ENCODE measurements around the gene IRF6.
A peak's percentile ranks its signal among the peaks of the same experiment; 100 is the strongest.

IRF6 gene

DNA sequence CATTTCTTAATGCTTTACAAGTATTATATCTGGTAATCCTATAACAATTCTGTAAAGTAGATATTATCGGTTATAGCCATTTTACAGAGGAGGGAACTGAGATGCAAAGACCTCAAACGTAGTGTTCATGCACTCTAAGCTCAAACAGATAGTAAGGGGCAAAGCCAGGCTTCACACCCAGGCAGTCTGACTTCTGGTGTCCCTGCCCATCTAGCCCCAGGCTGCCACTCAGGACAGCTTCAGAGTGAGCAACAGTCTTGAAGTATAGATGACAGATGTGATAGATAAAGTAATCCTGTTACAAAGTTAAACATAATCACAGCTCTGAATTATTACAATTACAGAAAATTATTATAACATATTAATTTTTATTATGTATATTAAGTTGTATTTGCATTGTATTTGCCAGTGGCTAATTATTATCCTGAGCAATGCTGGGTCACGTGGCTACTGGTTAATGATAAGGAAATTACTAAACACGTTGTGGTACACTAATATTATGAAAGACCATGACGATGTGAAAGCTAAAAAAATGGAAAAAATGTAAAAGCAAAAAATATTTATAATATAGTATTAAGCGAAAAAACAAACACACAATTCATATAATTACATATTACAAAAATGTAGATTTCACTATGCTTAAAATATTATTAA is 56.1 kb downstream of the IRF6 start:
- no peak for DNase-seq (ENCODE audit: low read depth)
- H3K4me3 ChIP-seq (ENCODE audit: control insufficient read depth, low read depth, low read length) = no peak overlapping the region
- TF ChIP-seq, protein P1, sequence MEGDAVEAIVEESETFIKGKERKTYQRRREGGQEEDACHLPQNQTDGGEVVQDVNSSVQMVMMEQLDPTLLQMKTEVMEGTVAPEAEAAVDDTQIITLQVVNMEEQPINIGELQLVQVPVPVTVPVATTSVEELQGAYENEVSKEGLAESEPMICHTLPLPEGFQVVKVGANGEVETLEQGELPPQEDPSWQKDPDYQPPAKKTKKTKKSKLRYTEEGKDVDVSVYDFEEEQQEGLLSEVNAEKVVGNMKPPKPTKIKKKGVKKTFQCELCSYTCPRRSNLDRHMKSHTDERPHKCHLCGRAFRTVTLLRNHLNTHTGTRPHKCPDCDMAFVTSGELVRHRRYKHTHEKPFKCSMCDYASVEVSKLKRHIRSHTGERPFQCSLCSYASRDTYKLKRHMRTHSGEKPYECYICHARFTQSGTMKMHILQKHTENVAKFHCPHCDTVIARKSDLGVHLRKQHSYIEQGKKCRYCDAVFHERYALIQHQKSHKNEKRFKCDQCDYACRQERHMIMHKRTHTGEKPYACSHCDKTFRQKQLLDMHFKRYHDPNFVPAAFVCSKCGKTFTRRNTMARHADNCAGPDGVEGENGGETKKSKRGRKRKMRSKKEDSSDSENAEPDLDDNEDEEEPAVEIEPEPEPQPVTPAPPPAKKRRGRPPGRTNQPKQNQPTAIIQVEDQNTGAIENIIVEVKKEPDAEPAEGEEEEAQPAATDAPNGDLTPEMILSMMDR (conservative IDR thresholded peaks at IDR 0.05; ENCODE audit: control insufficient read depth, insufficient read depth, low read depth, low read length) = no peak

DNA sequence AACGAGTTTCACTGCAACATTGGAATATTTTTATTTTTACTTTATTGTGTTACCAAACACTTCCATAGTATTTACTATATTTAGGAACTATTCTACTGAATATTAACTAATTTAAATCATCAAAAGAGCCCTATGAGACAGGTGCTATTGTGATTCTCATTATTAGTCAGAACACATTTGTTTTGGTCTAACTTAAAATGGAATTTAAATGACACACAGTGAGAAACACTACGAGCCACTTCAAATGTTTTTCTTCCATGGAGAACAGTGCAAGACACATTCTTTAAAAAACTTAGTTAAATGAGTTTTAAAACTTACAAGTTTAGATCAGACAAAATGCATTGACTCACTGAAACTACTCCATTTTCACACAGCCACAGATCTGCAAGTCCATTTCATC is 56.7 kb downstream of the IRF6 start:
- no peak overlapping the region for H3K4me3 ChIP-seq (ENCODE audit: control insufficient read depth, low read depth, low read length)
- DNase-seq (ENCODE audit: low read depth) = no peak
- TF ChIP-seq, protein P1 (conservative IDR thresholded peaks at IDR 0.05; ENCODE audit: control insufficient read depth, insufficient read depth, low read depth, low read length) = no peak

DNA sequence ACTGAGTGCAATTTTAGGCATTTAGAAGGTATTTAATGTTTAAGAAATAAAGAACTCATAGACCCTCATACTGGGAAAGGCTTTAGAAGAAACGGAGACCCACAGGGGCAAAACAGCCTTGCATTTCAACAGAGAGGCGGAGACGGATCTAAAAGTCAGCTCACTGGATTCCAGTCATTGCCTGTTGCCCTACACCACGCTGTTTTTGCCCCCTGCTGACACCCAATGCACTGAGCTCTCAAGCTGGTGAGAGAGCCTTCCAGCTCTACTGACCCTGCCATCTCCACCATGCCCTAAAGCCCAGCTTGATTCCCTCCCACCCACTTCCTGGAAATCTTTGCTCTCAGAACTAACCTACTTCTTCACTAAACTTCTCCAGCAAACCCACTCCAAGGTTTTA is 57.3 kb downstream of the IRF6 start:
- no peak overlapping the region for H3K4me3 ChIP-seq (ENCODE audit: control insufficient read depth, low read depth, low read length)
- TF ChIP-seq, protein P1 (conservative IDR thresholded peaks at IDR 0.05; ENCODE audit: control insufficient read depth, insufficient read depth, low read depth, low read length) = no peak
- no peak for DNase-seq (ENCODE audit: low read depth)

DNA sequence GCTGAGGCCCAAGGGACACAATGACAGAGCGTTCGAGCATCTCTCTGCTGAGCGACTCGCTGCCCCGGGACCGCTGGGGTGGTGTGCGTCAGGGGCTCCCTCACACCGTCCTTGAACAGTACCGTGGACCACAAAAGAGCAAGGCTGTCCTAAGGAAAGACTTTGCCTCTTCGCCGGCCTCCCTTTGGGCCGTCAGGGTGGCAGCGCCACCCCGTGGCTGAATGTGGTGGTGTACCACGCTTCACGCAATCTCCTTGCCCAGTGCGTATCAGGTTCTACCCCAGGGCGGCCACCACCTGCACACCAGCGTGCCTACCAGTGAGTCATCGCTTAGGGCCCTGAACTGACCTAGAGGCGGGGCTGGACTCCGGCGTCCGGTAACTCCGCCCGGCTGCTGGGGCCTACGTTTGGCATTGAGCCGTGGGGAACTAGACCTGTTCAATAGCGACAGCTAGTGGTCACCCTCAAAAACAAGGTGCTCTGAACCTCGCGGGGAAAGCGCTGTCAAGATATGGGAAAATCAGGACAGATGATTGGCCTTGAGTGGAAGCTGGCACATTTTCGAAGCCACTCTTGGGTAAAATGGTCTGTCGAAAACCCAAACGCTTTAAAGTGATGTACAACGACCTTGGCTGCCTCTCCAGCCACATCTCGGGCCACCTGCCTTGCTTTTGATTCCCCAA is 58.2 kb downstream of the IRF6 start:
- peak overlapping the region; percentile 22 for H3K4me3 ChIP-seq (ENCODE audit: control insufficient read depth, low read depth, low read length)
- DNase-seq (ENCODE audit: low read depth) = peak; percentile 93
- TF ChIP-seq, protein P1 (conservative IDR thresholded peaks at IDR 0.05; ENCODE audit: control insufficient read depth, insufficient read depth, low read depth, low read length) = peak; percentile 65

DNA sequence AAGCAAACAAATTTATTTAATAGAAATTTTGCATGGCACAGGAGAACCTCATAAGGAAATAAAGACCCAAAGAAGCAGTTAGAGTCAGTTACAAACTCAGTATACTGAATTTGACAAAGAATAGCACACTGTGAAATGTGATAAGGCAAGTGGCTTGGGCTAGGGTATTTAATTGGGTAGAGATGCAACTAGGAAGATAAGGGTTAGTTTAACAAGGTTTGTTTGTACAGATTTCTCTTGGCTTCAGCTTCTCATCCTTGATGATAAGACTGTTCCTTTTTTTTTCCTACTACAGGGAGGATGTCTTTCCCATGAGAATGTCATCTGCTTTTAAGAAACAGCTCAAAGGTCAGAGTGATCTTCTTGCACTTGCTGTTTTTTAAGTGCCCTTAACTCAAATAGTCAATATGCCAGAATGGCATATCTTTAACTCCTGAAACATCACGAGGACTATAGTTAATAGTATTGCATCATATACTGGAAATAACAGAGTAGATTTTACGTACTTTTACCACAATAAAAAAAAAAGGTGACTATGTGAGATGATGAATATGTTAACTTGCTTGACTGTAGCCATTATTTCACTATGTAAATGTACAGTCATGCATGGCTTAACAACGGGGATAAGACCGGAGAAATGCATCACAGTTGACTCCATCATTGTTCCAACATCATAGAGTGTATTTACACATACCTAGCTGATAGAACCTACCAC is 59.3 kb downstream of the IRF6 start:
- peak; percentile 19 for DNase-seq (ENCODE audit: low read depth)
- TF ChIP-seq, protein P1 (conservative IDR thresholded peaks at IDR 0.05; ENCODE audit: control insufficient read depth, insufficient read depth, low read depth, low read length) = no peak
- no peak overlapping the region for H3K4me3 ChIP-seq (ENCODE audit: control insufficient read depth, low read depth, low read length)

DNA sequence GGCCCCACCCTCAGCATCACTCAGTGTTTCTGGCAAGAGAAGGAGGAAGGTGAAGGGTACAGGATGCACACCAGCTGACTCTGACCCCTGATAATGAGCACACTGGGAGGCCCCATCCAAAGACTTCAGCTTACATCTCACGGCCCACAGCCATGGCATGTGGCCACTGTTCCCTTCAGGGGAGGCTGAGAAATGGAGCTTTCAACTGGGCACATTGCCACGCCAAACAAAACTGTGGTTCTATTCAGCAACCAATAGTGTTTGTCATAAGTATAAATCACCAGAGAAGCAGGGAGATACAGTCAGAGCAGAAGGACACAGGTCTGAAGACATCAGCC is 62.8 kb downstream of the IRF6 start:
- TF ChIP-seq, protein P1 (conservative IDR thresholded peaks at IDR 0.05; ENCODE audit: control insufficient read depth, insufficient read depth, low read depth, low read length) = no peak
- H3K4me3 ChIP-seq (ENCODE audit: control insufficient read depth, low read depth, low read length) = no peak overlapping the region
- peak; percentile 96 for DNase-seq (ENCODE audit: low read depth)
